NCI-H1694 treated with DMSO at 0.1 percent for 48 hours (cell line): ENCODE measurements around the gene TTC28.

Experiments
- DNase-seq: peaks from one replicate; lab custom pipeline; 2025; lab: John Stamatoyannopoulos, UW

The TTC28 gene

GRCh38 chr22:28051091-28051786 lies 628.4 kb downstream of the TTC28 start:
- DNase-seq = no peak

GRCh38 chr22:28048529-28048928 lies 631.1 kb downstream of the TTC28 start:
- no peak for DNase-seq

GRCh38 chr22:28047740-28048139 lies 631.9 kb downstream of the TTC28 start:
- DNase-seq = no peak

GRCh38 chr22:28046100-28046499 lies 633.5 kb downstream of the TTC28 start:
- no peak for DNase-seq

GRCh38 chr22:28044546-28045173 lies 635.0 kb downstream of the TTC28 start:
- DNase-seq = no peak

- no peak for DNase-seq
Observed at GRCh38 chr22:28043266-28043665, 636.4 kb downstream of the TTC28 start.

GRCh38 chr22:28034760-28035401 lies 644.8 kb downstream of the TTC28 start:
- DNase-seq = peak; percentile 98

- no peak for DNase-seq
Observed at GRCh38 chr22:28034145-28034759, 645.4 kb downstream of the TTC28 start.

- no peak for DNase-seq
Observed at GRCh38 chr22:28032861-28033260, 646.8 kb downstream of the TTC28 start.

- DNase-seq = no peak
Observed at GRCh38 chr22:28031383-28031922, 648.2 kb downstream of the TTC28 start.

- no peak for DNase-seq
Observed at GRCh38 chr22:28030473-28030872, 649.2 kb downstream of the TTC28 start.

- peak; percentile 58 for DNase-seq
Observed at GRCh38 chr22:28029956-28030355, 649.7 kb downstream of the TTC28 start.

- peak; percentile 70 for DNase-seq
Observed at GRCh38 chr22:28029201-28029948, 650.3 kb downstream of the TTC28 start.

GRCh38 chr22:28027453-28028448 lies 651.9 kb downstream of the TTC28 start:
- DNase-seq = no peak

- no peak for DNase-seq
Observed at GRCh38 chr22:28025866-28026575, 653.6 kb downstream of the TTC28 start.

GRCh38 chr22:28025333-28025732 lies 654.3 kb downstream of the TTC28 start:
- no peak for DNase-seq

GRCh38 chr22:28024422-28024888 lies 655.2 kb downstream of the TTC28 start:
- no peak for DNase-seq

GRCh38 chr22:28023774-28024173 lies 655.9 kb downstream of the TTC28 start:
- no peak for DNase-seq

GRCh38 chr22:28023036-28023435 lies 656.6 kb downstream of the TTC28 start:
- DNase-seq = no peak
